Muscle layer of duodenum (tissue), 2 donors: ENCODE results near the gene ADGRB2.

Experiments used
- H3K27ac ChIP-seq: one replicate; pipeline ENCODE4 v1.7.0; 2013; ENCODE audit warnings: mild to moderate bottlenecking, low read length
- H3K27me3 ChIP-seq: one replicate; pipeline ENCODE4 v1.7.0; 2013; ENCODE audit warnings: low read depth, mild to moderate bottlenecking, control low read depth, low read length
- H3K36me3 ChIP-seq, 2 donors: one replicate each; pipeline ENCODE4 v1.7.0; 2013; ENCODE audit warnings: low read length in 2 of 2, control low read depth in 1 of 2, mild to moderate bottlenecking in 1 of 2; ENCODE audit not compliant: insufficient read depth in 2 of 2, control insufficient read depth in 1 of 2
- H3K4me1 ChIP-seq, 2 donors: one replicate each; pipeline ENCODE4 v1.7.0; 2013; ENCODE audit warnings: low read length in 2 of 2, mild to moderate bottlenecking in 2 of 2, control low read depth in 1 of 2, moderate library complexity in 1 of 2; ENCODE audit not compliant: insufficient read depth in 2 of 2, control insufficient read depth in 1 of 2
- H3K4me3 ChIP-seq, 2 donors: one replicate each; pipeline ENCODE4 v1.7.0; 2013; ENCODE audit warnings: low read length in 2 of 2, low read depth in 1 of 2, mild to moderate bottlenecking in 1 of 2
- H3K9me3 ChIP-seq, 2 donors: one replicate each; pipeline ENCODE4 v1.7.0; 2013; ENCODE audit warnings: low read length in 2 of 2, control low read depth in 1 of 2, mild to moderate bottlenecking in 1 of 2; ENCODE audit not compliant: control insufficient read depth in 1 of 2
- donor health status: healthy.

ADGRB2 gene

GRCh38 chr1:31787261-31787660 lies 23.1 kb upstream of the ADGRB2 start:
- Histone ChIP-seq H3K27ac (no peak overlapping the region), H3K36me3 (no peaks in the 10 kb centered on the region), H3K4me3 (no peak overlapping the region), H3K4me1 (peaks cover 0 to 3% of the 10 kb centered on the region in 2 donors), H3K9me3 (no peaks in the 10 kb centered on the region), H3K27me3 (no peaks in the 10 kb centered on the region)

DNA sequence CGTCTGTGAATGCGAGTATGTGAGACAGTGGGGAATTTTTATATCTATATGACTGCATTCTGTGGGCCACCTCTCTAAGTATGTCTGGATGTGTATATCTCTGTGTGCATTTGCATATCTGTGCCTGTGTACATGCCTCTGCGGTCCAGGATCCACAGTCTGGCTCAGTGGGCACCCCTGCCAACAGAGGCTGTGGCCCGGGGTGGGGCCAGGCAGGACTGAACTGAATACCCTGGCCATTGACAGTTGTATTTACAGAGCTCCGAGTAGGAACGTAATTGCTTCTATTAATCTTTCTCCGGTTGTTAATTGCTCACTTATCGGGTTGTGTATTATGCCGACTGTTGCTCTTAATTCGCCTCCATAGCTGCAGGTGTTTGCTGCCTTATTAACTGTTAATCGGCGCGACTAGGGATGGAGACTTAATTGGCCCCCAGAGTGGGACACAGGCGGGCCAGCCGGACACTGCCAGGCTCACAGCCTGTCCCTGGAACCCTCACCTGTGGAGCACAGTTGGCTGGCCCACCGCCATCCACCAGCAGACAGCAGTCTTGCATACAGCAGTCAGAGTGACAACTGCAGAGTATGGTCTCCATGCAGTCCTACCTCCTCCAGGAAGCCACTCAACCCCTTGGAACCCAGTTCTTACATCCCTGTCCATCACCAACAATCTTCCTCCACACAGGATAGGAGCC lies 22.4 kb upstream of the ADGRB2 start:
- Histone ChIP-seq H3K4me1 (peaks cover 0 to 6% of the 10 kb centered on the region in 2 donors), H3K27me3 (no peaks in the 10 kb centered on the region)

DNA sequence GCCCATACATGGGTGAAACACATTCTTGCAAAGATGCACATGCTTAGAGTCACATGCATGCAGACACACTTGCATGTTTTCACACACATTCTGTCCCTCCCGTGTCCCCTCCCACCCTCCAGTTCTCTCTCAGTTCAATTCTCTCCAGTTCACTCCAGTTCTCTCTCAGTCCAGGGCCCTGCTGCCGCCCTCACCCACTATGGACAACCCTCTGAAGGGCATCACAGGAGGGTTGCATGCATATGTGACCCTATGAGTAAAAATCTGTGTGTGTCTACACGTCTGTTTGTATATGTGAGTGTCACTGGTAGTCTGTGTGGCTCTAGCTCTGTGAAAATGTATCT lies 21.8 kb upstream of the ADGRB2 start:
- Histone ChIP-seq H3K36me3 (no peaks in the 10 kb centered on the region), H3K27ac (no peak overlapping the region), H3K4me1 (peaks cover 0 to 12% of the 10 kb centered on the region in 2 donors), H3K27me3 (no peaks in the 10 kb centered on the region), H3K4me3 (no peak overlapping the region), H3K9me3 (no peaks in the 10 kb centered on the region)

More for the DNA sequence above, 22.4 kb upstream of the ADGRB2 start:
- Histone ChIP-seq H3K36me3 (no peaks in the 10 kb centered on the region), H3K27ac (no peak overlapping the region), H3K9me3 (no peaks in the 10 kb centered on the region), H3K4me3 (no peak overlapping the region)

GRCh38 chr1:31785020-31785946 lies 21.1 kb upstream of the ADGRB2 start:
- H3K27me3 ChIP-seq, result no peaks in the 10 kb centered on the region
- H3K36me3 ChIP-seq, result no peaks in the 10 kb centered on the region
- H3K4me1 ChIP-seq, result peaks cover 0 to 12% of the 10 kb centered on the region in 2 donors
- no peak overlapping the region for H3K4me3 ChIP-seq
- H3K27ac ChIP-seq, result no peak overlapping the region
- no peaks in the 10 kb centered on the region for H3K9me3 ChIP-seq

GRCh38 chr1:31784356-31785019 lies 20.3 kb upstream of the ADGRB2 start:
- no peak overlapping the region for H3K27ac ChIP-seq
- H3K27me3 ChIP-seq, result no peaks in the 10 kb centered on the region
- no peaks in the 10 kb centered on the region for H3K36me3 ChIP-seq
- no peak overlapping the region for H3K4me3 ChIP-seq
- H3K4me1 ChIP-seq, result peaks cover 0 to 12% of the 10 kb centered on the region in 2 donors
- no peaks in the 10 kb centered on the region for H3K9me3 ChIP-seq

- H3K36me3 ChIP-seq, result no peaks in the 10 kb centered on the region
- no peaks in the 10 kb centered on the region for H3K27me3 ChIP-seq
- H3K9me3 ChIP-seq, result no peaks in the 10 kb centered on the region
- no peak overlapping the region for H3K27ac ChIP-seq
- H3K4me1 ChIP-seq, result peaks cover 0 to 12% of the 10 kb centered on the region in 2 donors
- no peak overlapping the region for H3K4me3 ChIP-seq
Observed at GRCh38 chr1:31783846-31784245, 19.7 kb upstream of the ADGRB2 start.

GRCh38 chr1:31782421-31783410 lies 18.6 kb upstream of the ADGRB2 start:
- Histone ChIP-seq H3K4me1 (peaks cover 0 to 12% of the 10 kb centered on the region in 2 donors), H3K27me3 (no peaks in the 10 kb centered on the region), H3K36me3 (no peaks in the 10 kb centered on the region), H3K9me3 (no peaks in the 10 kb centered on the region), H3K27ac (no peak overlapping the region), H3K4me3 (no peak overlapping the region)

GRCh38 chr1:31781756-31782371 lies 17.7 kb upstream of the ADGRB2 start:
- Histone ChIP-seq H3K27me3 (no peaks in the 10 kb centered on the region), H3K36me3 (no peaks in the 10 kb centered on the region), H3K9me3 (no peaks in the 10 kb centered on the region), H3K4me1 (peaks cover 0 to 12% of the 10 kb centered on the region in 2 donors), H3K27ac (no peak overlapping the region), H3K4me3 (no peak overlapping the region)

GRCh38 chr1:31781138-31781755 lies 17.1 kb upstream of the ADGRB2 start:
- H3K4me3 ChIP-seq, result no peak overlapping the region
- peaks cover 0 to 12% of the 10 kb centered on the region in 2 donors for H3K4me1 ChIP-seq
- H3K27ac ChIP-seq, result no peak overlapping the region

GRCh38 chr1:31780632-31781031 lies 16.5 kb upstream of the ADGRB2 start:
- Histone ChIP-seq H3K4me1 (peaks cover 0 to 12% of the 10 kb centered on the region in 2 donors), H3K27me3 (no peaks in the 10 kb centered on the region), H3K36me3 (no peaks in the 10 kb centered on the region), H3K4me3 (no peak overlapping the region), H3K27ac (no peak overlapping the region), H3K9me3 (no peaks in the 10 kb centered on the region)

More at GRCh38 chr1:31781138-31781755, 17.1 kb upstream of the ADGRB2 start:
- no peaks in the 10 kb centered on the region for H3K36me3 ChIP-seq
- no peaks in the 10 kb centered on the region for H3K27me3 ChIP-seq
- H3K9me3 ChIP-seq, result no peaks in the 10 kb centered on the region
